OCI-LY1 (cell line): Measurements from ENCODE around the gene SLC43A2.
"Not testable (repeated sequence)": the region's sequence is repeated elsewhere in the genome, so short reads cannot be mapped to it uniquely, and the experiment has no call there.

Experiments
- H2AFZ ChIP-seq: fragments of 200-600 bp; sonication (generic), shearing (Covaris generic); 2 replicates; pipeline ENCODE4 v1.6.0; 2014; ENCODE audit warnings: antibody characterized with exemption, mild to moderate bottlenecking, low read length
- H3F3A ChIP-seq: fragments of 200-600 bp; sonication (generic), shearing (Covaris generic); 2 replicates; pipeline ENCODE4 v1.6.0; 2014; ENCODE audit warnings: mild to moderate bottlenecking, antibody characterized with exemption, low read length, moderate library complexity; ENCODE audit not compliant: insufficient read depth
- H3K27ac ChIP-seq: fragments of 200-600 bp; sonication (generic); 2 replicates; pipeline ENCODE4 v1.5.1; 2014; ENCODE audit warnings: low read length, mixed run types, mild to moderate bottlenecking, low read depth; ENCODE audit not compliant: poor library complexity, severe bottlenecking
- H3K27me3 ChIP-seq: fragments of 200-600 bp; sonication (generic); 2 replicates; pipeline ENCODE4 v1.6.0; 2014; ENCODE audit warnings: antibody characterized with exemption, mild to moderate bottlenecking, low read length, moderate library complexity; ENCODE audit not compliant: insufficient read depth
- H3K36me3 ChIP-seq: fragments of 200-600 bp; sonication (generic); 2 replicates; pipeline ENCODE4 v1.6.1; 2014; ENCODE audit warnings: mild to moderate bottlenecking, antibody characterized with exemption, low read length, moderate library complexity, mixed read lengths; ENCODE audit not compliant: insufficient read depth
- H3K4me1 ChIP-seq: fragments of 200-600 bp; sonication (generic); 2 replicates; pipeline ENCODE4 v1.5.1; 2014; ENCODE audit warnings: mild to moderate bottlenecking, low read length, moderate library complexity; ENCODE audit not compliant: insufficient read depth, severe bottlenecking
- H3K4me2 ChIP-seq: fragments of 200-600 bp; sonication (generic), shearing (Covaris generic); 2 replicates; pipeline ENCODE4 v1.6.1; 2014; ENCODE audit warnings: low read length
- H3K4me3 ChIP-seq: fragments of 200-600 bp; sonication (generic); 2 replicates; pipeline ENCODE4 v1.5.1; 2014; ENCODE audit warnings: low read length, low read depth, mild to moderate bottlenecking, mixed read lengths; ENCODE audit not compliant: poor library complexity, severe bottlenecking
- H3K79me2 ChIP-seq: fragments of 200-600 bp; shearing (Covaris generic); 2 replicates; pipeline ENCODE4 v1.6.1; 2016; ENCODE audit warnings: mixed run types, low read length, mixed read lengths; ENCODE audit not compliant: insufficient read depth
- H3K9ac ChIP-seq: fragments of 200-600 bp; sonication (generic), shearing (Covaris generic); 2 replicates; pipeline ENCODE4 v1.6.1; 2014; ENCODE audit warnings: mild to moderate bottlenecking, low read length, mixed read lengths
- H3K9me2 ChIP-seq: fragments of 200-600 bp; sonication (generic), shearing (Covaris generic); 2 replicates; pipeline ENCODE4 v1.6.1; 2014; ENCODE audit warnings: low read depth, mild to moderate bottlenecking, low read length, mixed read lengths
- H3K9me3 ChIP-seq: fragments of 200-600 bp; shearing (Covaris generic); 2 replicates; pipeline ENCODE4 v1.6.1; 2014; ENCODE audit warnings: low read length, mixed read lengths
- H4K20me1 ChIP-seq: fragments of 200-600 bp; sonication (generic), shearing (Covaris generic); 2 replicates; pipeline ENCODE4 v1.6.0; 2016; ENCODE audit warnings: mild to moderate bottlenecking, low read length; ENCODE audit not compliant: insufficient read depth
- EZH2 ChIP-seq: fragments of 200-600 bp; sonication (generic), shearing (Covaris generic); IDR thresholded peaks from 2 replicates; pipeline ENCODE4 v1.8.0; 2017; ENCODE audit warnings: borderline replicate concordance, mixed run types, mild to moderate bottlenecking, antibody characterized with exemption, low read length, moderate library complexity, mixed read lengths
- TF ChIP-seq, protein P1 (sequence below): fragments of 200-600 bp; sonication (generic), shearing (Covaris generic); IDR thresholded peaks from 2 replicates; pipeline ENCODE4 v1.5.1; 2017; ENCODE audit warnings: mild to moderate bottlenecking, antibody characterized with exemption, low read length, moderate library complexity, mixed read lengths

Gene SLC43A2

DNA sequence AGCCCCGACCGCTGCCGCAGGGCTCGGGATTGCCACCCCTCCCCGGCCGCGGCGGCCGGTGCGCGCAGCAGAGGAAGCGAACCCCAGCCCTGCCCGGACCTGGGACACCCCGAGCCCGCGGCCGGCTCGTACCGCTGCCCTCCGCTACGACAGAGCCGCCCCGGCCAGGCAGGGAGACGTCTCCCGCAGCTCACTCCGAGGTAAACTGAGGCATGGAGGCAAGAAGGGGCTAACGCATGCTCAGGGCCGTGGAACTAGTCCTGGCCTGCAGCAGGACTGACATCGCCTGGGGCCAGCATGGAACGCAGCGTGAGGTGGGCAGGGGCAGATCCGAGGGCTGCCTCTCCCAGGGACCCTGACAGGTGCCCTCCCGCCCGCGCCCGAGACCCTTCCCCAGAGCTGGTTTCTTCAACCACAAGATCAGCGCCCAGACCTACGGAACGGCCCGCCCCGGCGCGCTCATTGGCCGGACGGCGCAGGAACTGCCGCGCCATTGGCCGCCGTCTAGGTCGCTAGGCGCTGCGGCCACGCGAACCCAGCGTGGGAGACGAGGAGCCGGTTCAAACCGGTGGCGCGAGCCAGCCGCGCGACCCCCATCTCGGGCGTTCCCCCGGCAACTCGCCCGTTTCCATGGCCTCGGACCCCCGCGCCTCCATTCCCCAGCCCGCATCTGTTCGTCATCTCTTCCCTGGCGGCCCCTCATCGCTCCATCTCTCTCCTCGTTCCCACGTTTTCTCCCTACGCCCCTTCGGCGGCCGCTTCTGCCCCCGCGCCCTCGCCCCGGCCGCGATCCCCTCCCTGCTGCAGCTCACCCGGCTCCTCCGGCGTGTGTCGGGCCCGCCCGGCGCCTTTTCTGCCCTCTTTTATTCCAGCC, at the start of gene SLC43A2:
TSS of gene SLC43A2 (minus strand) at position 853 of the 874 bp plus-strand sequence. CDS start 960 bp downstream, outside the sequence.
- Histone ChIP-seq H3K4me1 (peaks cover 43% of the 10 kb centered on the region), H3K9me3 (no peaks in the 10 kb centered on the region), H3K36me3 (peaks cover 43% of the 10 kb centered on the region), H3K4me3 (peak within 1 kb of the TSS; percentile 92), H3K27ac (peak within 1 kb of the TSS; percentile 96), H3K27me3 (no peaks in the 10 kb centered on the region), H3K9ac (peak within 1 kb of the TSS; percentile 92), H3F3A (no peaks in the 10 kb centered on the region), H3K79me2 (peaks cover 24% of the 10 kb centered on the region), H2AFZ (no peak within 1 kb of the TSS), H4K20me1 (no peaks in the 10 kb centered on the region), H3K4me2 (peak within 1 kb of the TSS; percentile 96), H3K9me2 (no peaks in the 10 kb centered on the region)
- no peak for TF ChIP-seq EZH2
- TF ChIP-seq, protein P1, sequence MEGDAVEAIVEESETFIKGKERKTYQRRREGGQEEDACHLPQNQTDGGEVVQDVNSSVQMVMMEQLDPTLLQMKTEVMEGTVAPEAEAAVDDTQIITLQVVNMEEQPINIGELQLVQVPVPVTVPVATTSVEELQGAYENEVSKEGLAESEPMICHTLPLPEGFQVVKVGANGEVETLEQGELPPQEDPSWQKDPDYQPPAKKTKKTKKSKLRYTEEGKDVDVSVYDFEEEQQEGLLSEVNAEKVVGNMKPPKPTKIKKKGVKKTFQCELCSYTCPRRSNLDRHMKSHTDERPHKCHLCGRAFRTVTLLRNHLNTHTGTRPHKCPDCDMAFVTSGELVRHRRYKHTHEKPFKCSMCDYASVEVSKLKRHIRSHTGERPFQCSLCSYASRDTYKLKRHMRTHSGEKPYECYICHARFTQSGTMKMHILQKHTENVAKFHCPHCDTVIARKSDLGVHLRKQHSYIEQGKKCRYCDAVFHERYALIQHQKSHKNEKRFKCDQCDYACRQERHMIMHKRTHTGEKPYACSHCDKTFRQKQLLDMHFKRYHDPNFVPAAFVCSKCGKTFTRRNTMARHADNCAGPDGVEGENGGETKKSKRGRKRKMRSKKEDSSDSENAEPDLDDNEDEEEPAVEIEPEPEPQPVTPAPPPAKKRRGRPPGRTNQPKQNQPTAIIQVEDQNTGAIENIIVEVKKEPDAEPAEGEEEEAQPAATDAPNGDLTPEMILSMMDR: no peak

DNA sequence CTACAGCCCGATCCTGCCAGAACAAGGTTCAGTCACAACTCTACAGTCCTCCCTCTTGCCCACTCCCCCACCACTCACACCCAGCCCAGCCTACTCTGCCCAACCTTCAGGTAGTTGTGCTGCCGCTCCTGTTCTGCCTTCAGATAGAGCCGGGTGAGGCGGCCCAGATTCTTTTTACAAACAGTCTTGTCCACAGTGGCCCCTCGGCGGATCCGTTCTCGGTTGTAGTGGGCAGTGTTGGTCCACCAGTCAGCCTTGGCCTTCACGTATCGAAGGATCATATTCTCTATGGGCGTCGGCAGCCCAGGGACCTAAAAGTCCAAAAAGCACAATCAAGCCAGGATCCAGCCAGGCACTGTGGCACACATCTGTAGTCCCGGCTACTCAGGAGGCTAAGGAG, 47.8 kb upstream of the SLC43A2 start:
- H4K20me1 ChIP-seq: no peaks in the 10 kb centered on the region

DNA sequence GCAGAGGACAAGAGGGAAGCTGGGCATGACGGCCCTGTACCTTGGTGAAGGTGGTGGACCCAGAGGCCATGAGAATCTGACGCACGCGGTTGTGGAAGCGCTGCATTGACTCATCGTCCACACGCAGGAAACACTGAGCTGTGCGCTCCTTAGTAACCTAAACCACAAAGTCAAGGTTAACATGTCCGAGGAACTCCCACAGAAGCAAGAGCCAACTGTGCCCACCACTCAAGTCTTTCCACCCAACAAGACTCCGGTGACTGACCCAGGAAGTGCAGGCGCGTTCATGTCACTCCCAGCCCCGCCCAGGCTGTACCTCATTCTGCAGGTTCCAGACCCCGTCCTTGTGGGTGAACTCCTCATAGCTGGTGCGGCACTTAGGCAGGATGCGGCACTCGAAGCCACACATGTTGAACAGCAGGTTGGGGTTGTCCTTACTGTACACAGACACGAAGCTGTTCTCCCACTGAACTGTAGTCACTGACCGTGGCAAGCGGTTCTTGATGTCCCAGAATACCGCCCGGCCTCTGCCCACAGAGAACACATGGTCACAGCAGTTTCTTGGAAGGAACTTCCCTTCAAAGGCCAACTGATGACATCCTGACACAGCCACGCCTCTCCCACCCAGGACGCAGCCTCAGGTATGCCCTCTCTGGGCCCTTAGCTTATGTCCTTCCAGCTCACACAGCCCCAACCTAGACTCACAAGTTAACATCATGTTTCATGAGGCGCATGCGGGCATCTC, 44.6 kb upstream of the SLC43A2 start:
- no peaks in the 10 kb centered on the region for H3K27me3 ChIP-seq
- no peaks in the 10 kb centered on the region for H3K4me1 ChIP-seq
- H3F3A ChIP-seq: 0 out of 2 replicates have a peak, but pooled peaks cover 5% of the 10 kb centered on the region
- TF ChIP-seq EZH2: no peak
- TF ChIP-seq, protein P1: no peak
- no peak overlapping the region for H3K27ac ChIP-seq
- no peak overlapping the region for H3K9ac ChIP-seq
- no peak overlapping the region for H2AFZ ChIP-seq
- H3K9me2 ChIP-seq: no peaks in the 10 kb centered on the region
- no peak overlapping the region for H3K4me2 ChIP-seq
- peaks cover 96% of the 10 kb centered on the region for H3K36me3 ChIP-seq
- H4K20me1 ChIP-seq: no peaks in the 10 kb centered on the region
- H3K4me3 ChIP-seq: no peak overlapping the region
- H3K79me2 ChIP-seq: no peaks in the 10 kb centered on the region
- H3K9me3 ChIP-seq: no peaks in the 10 kb centered on the region

More for the DNA sequence above, 47.8 kb upstream of the SLC43A2 start:
- peaks cover 96% of the 10 kb centered on the region for H3K36me3 ChIP-seq
- H3K9me3 ChIP-seq: no peaks in the 10 kb centered on the region
- H2AFZ ChIP-seq: no peak overlapping the region
- H3K9me2 ChIP-seq: no peaks in the 10 kb centered on the region
- H3K4me3 ChIP-seq: no peak overlapping the region
- no peak for TF ChIP-seq EZH2
- TF ChIP-seq, protein P1: no peak
- no peaks in the 10 kb centered on the region for H3K79me2 ChIP-seq
- H3K4me1 ChIP-seq: no peaks in the 10 kb centered on the region
- H3K4me2 ChIP-seq: no peak overlapping the region
- no peak overlapping the region for H3K9ac ChIP-seq
- no peaks in the 10 kb centered on the region for H3K27me3 ChIP-seq
- no peaks in the 10 kb centered on the region for H3F3A ChIP-seq
- H3K27ac ChIP-seq: no peak overlapping the region

DNA sequence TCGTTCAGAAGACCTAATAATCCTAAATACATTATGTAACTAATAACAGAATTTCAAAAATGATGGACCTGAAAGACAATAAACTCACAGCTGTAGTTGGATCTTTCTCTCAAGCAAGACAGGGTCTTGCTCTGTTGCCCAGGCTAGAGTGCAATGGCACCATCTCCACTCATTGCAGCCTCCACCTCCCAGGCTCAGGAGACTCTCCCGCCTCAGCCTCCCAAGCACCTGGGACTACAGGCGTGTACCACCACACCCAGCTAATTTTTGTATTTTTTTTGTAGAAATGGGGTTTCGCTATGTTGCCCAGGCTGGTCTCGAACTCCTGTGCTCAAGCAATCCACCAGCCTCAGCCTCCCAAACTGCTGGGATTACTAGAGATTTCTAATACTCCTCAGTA, 35.3 kb upstream of the SLC43A2 start:
- H4K20me1 ChIP-seq, H3K27ac ChIP-seq, H3K9me3 ChIP-seq, H3K4me2 ChIP-seq, H3F3A ChIP-seq, H3K79me2 ChIP-seq, H3K4me1 ChIP-seq, H3K9me2 ChIP-seq, H2AFZ ChIP-seq, H3K27me3 ChIP-seq, H3K9ac ChIP-seq, H3K4me3 ChIP-seq: not testable (repeated sequence)
- H3K36me3 ChIP-seq: peaks cover 91% of the 10 kb centered on the region
